Measurements from ENCODE around the gene RRAD. TPM values are rescaled to one million over a fixed set of nuclear protein-coding genes. Genes with fewer than 3 reads are reported as not detected.

RRAD gene
- total and polyA plus RNA-seq, 2 experiments from 2014 or later: 0.22 to 0.70 TPM

DNA sequence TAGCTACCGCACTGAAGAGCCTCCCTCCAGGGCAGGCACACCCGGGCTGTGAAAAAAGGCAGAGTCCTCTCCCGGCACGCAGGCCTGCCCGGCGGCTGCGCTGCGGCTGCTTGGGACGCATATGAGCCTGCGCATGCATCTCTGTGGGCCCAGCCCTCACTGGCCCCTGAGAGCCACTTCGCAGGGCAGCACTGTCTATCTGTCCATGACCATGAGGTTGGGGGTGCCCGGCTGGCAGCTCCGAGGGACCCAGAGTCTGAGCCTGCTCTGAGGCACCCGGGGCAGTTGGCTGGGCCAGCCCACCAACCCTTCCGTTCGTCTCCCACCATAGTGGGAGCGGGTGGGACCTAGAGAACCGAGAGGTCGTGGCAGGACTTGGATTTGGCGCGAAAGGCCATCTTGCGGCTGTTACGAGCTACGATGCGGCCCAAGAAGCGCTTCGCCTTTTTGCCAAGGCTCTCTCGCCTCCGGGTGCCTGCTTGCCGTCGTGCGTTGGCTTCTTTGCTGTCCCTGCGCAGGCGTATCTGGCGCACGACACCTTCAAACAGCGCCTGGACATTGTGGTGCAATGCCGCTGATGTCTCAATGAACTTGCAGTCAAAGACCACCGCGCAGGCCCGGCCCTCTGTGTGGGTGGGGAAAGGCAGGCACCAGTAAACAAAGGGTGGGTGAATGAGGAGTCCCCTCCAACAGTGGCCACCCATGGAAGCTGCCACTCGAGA is 3.4 kb downstream of the RRAD start:
- Histone ChIP-seq H3K4me1 (ENCODE audit: insufficient read depth) (peaks cover 7% of the 10 kb centered on the region), H3F3A (ENCODE audit: insufficient read depth) (peaks cover 10% of the 10 kb centered on the region), H3K4me2 (ENCODE audit: unreplicated experiment) (no peak overlapping the region), H2AFZ (no peak overlapping the region), H3K9ac (no peak overlapping the region), H3K27ac (no peak overlapping the region), H3K27me3 (replicated peaks; ENCODE audit: insufficient read depth) (peaks cover 27% of the 10 kb centered on the region), H3K79me2 (ENCODE audit: insufficient read depth) (no peaks in the 10 kb centered on the region), H3K9me3 (ENCODE audit: low read depth) (no peaks in the 10 kb centered on the region), H3K36me3 (ENCODE audit: low read depth) (no peaks in the 10 kb centered on the region), H3K4me3 (no peak overlapping the region), H3K9me2 (ENCODE audit: insufficient read depth) (no peaks in the 10 kb centered on the region), H4K20me1 (ENCODE audit: insufficient read depth) (no peaks in the 10 kb centered on the region)
- in situ Hi-C loops (cut with MboI): no loop called here
- WGBS, 2 experiments (ENCODE audit: low coverage in 1 of 2, low lambda C conversion rate in 2 of 2, missing lambda C conversion rate in 2 of 2): 54 to 61% methylated on average over 42 of the region's 42 CpGs
- TF ChIP-seq EZH2phosphoT487 (IDR thresholded peaks at IDR 0.05; ENCODE audit: insufficient read depth, low read depth) (no peak), EZH2 (IDR thresholded peaks at IDR 0.05; ENCODE audit: insufficient read depth, poor library complexity, severe bottlenecking) (no peak)
- DNase-seq: no peak

DNA sequence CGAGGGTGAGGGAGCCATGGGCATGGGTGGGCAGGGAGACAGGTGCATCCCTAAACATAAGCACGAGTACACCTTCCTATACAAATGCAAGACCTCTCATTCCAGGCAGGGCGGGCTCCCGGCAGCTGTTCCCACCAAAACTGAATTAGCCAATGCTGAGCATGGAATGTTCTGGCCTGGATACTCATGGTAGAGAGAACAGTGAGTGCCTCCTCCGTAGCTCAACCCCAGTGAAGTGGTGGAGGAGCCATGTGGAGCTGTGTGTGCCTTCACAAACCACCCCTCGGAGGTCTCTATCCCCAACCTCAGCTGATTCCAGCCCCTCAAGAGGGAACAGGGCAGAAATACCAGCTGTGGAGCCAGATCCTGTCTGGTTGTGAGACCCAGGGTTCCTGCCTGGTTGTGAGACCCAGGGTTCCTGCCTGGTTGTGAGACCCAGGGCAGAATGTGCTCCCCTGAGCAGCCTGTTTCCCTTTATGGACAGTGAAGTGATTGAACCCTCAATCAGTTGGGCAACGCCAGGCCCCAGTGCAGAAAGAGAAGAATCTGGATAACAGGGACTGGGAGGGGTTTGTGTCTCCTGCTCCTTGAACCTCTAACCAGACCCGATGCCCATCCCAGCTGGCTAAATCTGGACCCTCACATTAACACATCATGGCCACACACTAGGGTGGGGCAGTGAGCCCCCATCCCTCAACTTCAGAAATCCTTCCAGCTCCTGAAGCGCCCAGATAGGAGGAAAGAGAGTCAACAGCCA is 4.2 kb downstream of the RRAD start:
- H3K9me2 ChIP-seq (ENCODE audit: insufficient read depth): no peaks in the 10 kb centered on the region
- H3F3A ChIP-seq (ENCODE audit: insufficient read depth): peaks cover 2% of the 10 kb centered on the region
- no peak overlapping the region for H3K4me2 ChIP-seq (ENCODE audit: unreplicated experiment)
- no peak overlapping the region for H3K4me3 ChIP-seq
- H3K79me2 ChIP-seq (ENCODE audit: insufficient read depth): no peaks in the 10 kb centered on the region
- no peaks in the 10 kb centered on the region for H3K36me3 ChIP-seq (ENCODE audit: low read depth)
- H3K4me1 ChIP-seq (ENCODE audit: insufficient read depth): no peaks in the 10 kb centered on the region
- in situ Hi-C loops (cut with MboI): no loop called here
- no peaks in the 10 kb centered on the region for H4K20me1 ChIP-seq (ENCODE audit: insufficient read depth)
- TF ChIP-seq EZH2phosphoT487 (IDR thresholded peaks at IDR 0.05; ENCODE audit: insufficient read depth, low read depth) (no peak), EZH2 (IDR thresholded peaks at IDR 0.05; ENCODE audit: insufficient read depth, poor library complexity, severe bottlenecking) (no peak)
- H3K27me3 ChIP-seq (replicated peaks; ENCODE audit: insufficient read depth): peaks cover 27% of the 10 kb centered on the region
- H3K27ac ChIP-seq: no peak overlapping the region
- no peak for DNase-seq
- H2AFZ ChIP-seq: no peak overlapping the region
- no peaks in the 10 kb centered on the region for H3K9me3 ChIP-seq (ENCODE audit: low read depth)
- WGBS, 2 experiments (ENCODE audit: low coverage in 1 of 2, low lambda C conversion rate in 2 of 2, missing lambda C conversion rate in 2 of 2): 52 to 53% methylated on average over 9 of the region's 9 CpGs
- H3K9ac ChIP-seq: no peak overlapping the region

DNA sequence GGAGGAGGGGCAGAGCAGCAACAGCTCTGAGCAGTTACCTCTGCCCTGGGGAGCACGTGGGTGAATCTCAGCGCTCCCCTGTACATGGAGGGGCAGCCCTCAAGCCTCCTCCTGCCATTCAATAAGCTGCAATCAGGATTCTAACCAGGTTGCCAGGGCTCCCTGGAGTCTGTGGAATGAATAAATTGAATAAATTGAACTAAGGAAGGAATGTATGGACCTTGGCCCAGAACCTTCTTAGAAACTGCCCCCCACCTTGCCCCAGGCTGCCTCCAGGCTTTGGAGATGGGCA is 5.1 kb downstream of the RRAD start:
- Histone ChIP-seq H3K9me2 (ENCODE audit: insufficient read depth) (no peaks in the 10 kb centered on the region), H3K4me3 (no peak overlapping the region), H3K27ac (no peak overlapping the region), H3K9me3 (ENCODE audit: low read depth) (no peaks in the 10 kb centered on the region), H3K27me3 (replicated peaks; ENCODE audit: insufficient read depth) (peaks cover 33% of the 10 kb centered on the region), H3K79me2 (ENCODE audit: insufficient read depth) (no peaks in the 10 kb centered on the region), H3K4me1 (ENCODE audit: insufficient read depth) (no peaks in the 10 kb centered on the region), H3K36me3 (ENCODE audit: low read depth) (no peaks in the 10 kb centered on the region), H2AFZ (no peak overlapping the region), H3F3A (ENCODE audit: insufficient read depth) (no peaks in the 10 kb centered on the region), H3K9ac (no peak overlapping the region), H3K4me2 (ENCODE audit: unreplicated experiment) (no peak overlapping the region), H4K20me1 (ENCODE audit: insufficient read depth) (no peaks in the 10 kb centered on the region)
- WGBS, 2 experiments (ENCODE audit: low coverage in 1 of 2, low lambda C conversion rate in 2 of 2, missing lambda C conversion rate in 2 of 2): 44 to 45% methylated on average over 2 of the region's 2 CpGs
- TF ChIP-seq EZH2phosphoT487 (IDR thresholded peaks at IDR 0.05; ENCODE audit: insufficient read depth, low read depth): no peak
- TF ChIP-seq EZH2 (IDR thresholded peaks at IDR 0.05; ENCODE audit: insufficient read depth, poor library complexity, severe bottlenecking): no peak
- in situ Hi-C loops (cut with MboI): no loop called here
- no peak for DNase-seq

GRCh38 chr16:66919569-66920298 is 5.6 kb downstream of the RRAD start:
- WGBS, 2 experiments (ENCODE audit: low coverage in 1 of 2, low lambda C conversion rate in 2 of 2, missing lambda C conversion rate in 2 of 2): 35 to 40% methylated on average over 5 of the region's 5 CpGs
- Histone ChIP-seq H3F3A (ENCODE audit: insufficient read depth) (no peaks in the 10 kb centered on the region), H3K36me3 (ENCODE audit: low read depth) (no peaks in the 10 kb centered on the region), H4K20me1 (ENCODE audit: insufficient read depth) (no peaks in the 10 kb centered on the region), H3K4me1 (ENCODE audit: insufficient read depth) (no peaks in the 10 kb centered on the region), H3K4me3 (no peak overlapping the region), H3K27ac (no peak overlapping the region), H3K9me3 (ENCODE audit: low read depth) (no peaks in the 10 kb centered on the region), H3K27me3 (replicated peaks; ENCODE audit: insufficient read depth) (peaks cover 32% of the 10 kb centered on the region), H3K4me2 (ENCODE audit: unreplicated experiment) (no peak overlapping the region), H3K9me2 (ENCODE audit: insufficient read depth) (no peaks in the 10 kb centered on the region), H3K9ac (no peak overlapping the region), H2AFZ (no peak overlapping the region), H3K79me2 (ENCODE audit: insufficient read depth) (no peaks in the 10 kb centered on the region)
- DNase-seq: no peak
- in situ Hi-C loops (cut with MboI): no loop called here
- no peak for TF ChIP-seq EZH2 (IDR thresholded peaks at IDR 0.05; ENCODE audit: insufficient read depth, poor library complexity, severe bottlenecking)
